ENCODE results near the gene GLE1. TPM values are rescaled to one million over a fixed set of nuclear protein-coding genes. Genes with fewer than 3 reads are reported as not detected.

Gene GLE1
- total RNA-seq, 1 experiment from 2014 or later = 27.0 TPM

- no peak for DNase-seq
- H3F3A ChIP-seq (ENCODE audit: low read length, unreplicated experiment) = no peaks in the 10 kb centered on the region
- no peaks in the 10 kb centered on the region for H4K20me1 ChIP-seq (ENCODE audit: low read length)
- no peaks in the 10 kb centered on the region for H3K4me1 ChIP-seq (ENCODE audit: insufficient read depth, low read length)
- H3K9me2 ChIP-seq (replicated peaks; ENCODE audit: low read length) = no peaks in the 10 kb centered on the region
- no peaks in the 10 kb centered on the region for H3K9me3 ChIP-seq (ENCODE audit: low read length)
- no peak overlapping the region for H3K9ac ChIP-seq (ENCODE audit: low read length)
- TF ChIP-seq EZH2phosphoT487 (IDR thresholded peaks at IDR 0.05; ENCODE audit: borderline replicate concordance, low read length) (no peak), CTCF (conservative IDR thresholded peaks at IDR 0.05; ENCODE audit: low read depth, low read length) (no peak), EZH2 (IDR thresholded peaks at IDR 0.05; ENCODE audit: low read length, unreplicated experiment) (no peak)
- CTCF ChIA-PET = no interaction called here
- no TSS peak for BruUV-seq (replicated peaks)
- H3K79me2 ChIP-seq (ENCODE audit: low read length) = no peaks in the 10 kb centered on the region
- no peak overlapping the region for H3K4me3 ChIP-seq (ENCODE audit: low read length)
- ATAC-seq = no peak
- POLR2A ChIA-PET (ENCODE audit: unreplicated experiment) = interaction anchor here (0.6 kb wide), 1 partner anchor 1562 kb away, joined by 3 read pairs; no protein-coding TSS in a partner anchor
- H2AFZ ChIP-seq (ENCODE audit: low read length) = no peak overlapping the region
- no peaks in the 10 kb centered on the region for H3K36me3 ChIP-seq (ENCODE audit: low read depth, low read length)
- H3K4me2 ChIP-seq (ENCODE audit: low read length) = no peak overlapping the region
- no peak overlapping the region for H3K27ac ChIP-seq (ENCODE audit: low read length)
- no peaks in the 10 kb centered on the region for H3K27me3 ChIP-seq (ENCODE audit: low read length)
- intact Hi-C loops (cut with micrococcal nuclease) = no loop called here
Measured at GRCh38 chr9:128521956-128522355, 17.4 kb downstream of the GLE1 start.

DNA sequence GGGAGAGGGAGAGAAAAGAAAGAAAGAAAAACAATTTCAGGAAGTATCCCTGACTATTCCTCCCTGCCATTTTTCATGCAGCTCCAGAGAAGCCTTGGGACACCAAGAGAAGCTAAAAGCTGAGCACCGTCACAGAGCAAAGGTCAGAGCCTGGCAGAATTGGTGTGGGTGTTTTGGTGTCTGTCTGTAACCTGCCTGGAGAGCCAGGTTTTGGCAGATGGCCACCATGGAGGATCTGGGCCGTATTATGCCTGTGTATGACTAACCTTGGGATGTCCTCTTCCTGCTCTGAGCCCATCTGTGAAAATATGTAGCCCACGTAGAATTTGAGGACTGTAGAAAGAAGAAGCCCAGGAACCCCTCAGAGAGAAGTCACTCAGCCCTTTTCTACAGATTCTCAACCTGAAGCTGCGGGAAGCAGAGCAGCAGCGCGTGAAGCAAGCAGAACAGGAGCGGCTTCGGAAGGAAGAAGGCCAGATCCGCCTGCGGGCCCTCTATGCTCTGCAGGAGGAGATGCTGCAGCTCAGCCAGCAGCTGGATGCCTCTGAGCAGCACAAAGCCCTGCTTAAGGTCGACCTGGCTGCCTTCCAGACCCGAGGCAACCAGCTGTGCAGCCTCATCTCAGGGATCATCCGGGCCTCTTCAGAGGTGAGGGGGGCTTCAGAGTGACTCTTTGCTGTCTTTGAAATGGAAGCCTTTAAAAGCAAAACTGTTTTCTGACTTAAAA, 18.8 kb downstream of the GLE1 start:
- Histone ChIP-seq H3K27me3 (ENCODE audit: low read length) (no peaks in the 10 kb centered on the region), H3K9ac (ENCODE audit: low read length) (no peak overlapping the region), H4K20me1 (ENCODE audit: low read length) (no peaks in the 10 kb centered on the region), H3K4me2 (ENCODE audit: low read length) (no peak overlapping the region), H3K4me1 (ENCODE audit: insufficient read depth, low read length) (no peaks in the 10 kb centered on the region), H3K9me2 (replicated peaks; ENCODE audit: low read length) (no peaks in the 10 kb centered on the region), H3K79me2 (ENCODE audit: low read length) (no peaks in the 10 kb centered on the region), H3F3A (ENCODE audit: low read length, unreplicated experiment) (no peaks in the 10 kb centered on the region), H3K27ac (ENCODE audit: low read length) (no peak overlapping the region), H3K9me3 (ENCODE audit: low read length) (no peaks in the 10 kb centered on the region), H2AFZ (ENCODE audit: low read length) (no peak overlapping the region), H3K4me3 (ENCODE audit: low read length) (no peak overlapping the region), H3K36me3 (ENCODE audit: low read depth, low read length) (no peaks in the 10 kb centered on the region)
- ChIA-PET POLR2A (ENCODE audit: unreplicated experiment) (no interaction called here), CTCF (no interaction called here)
- ATAC-seq (no peak), DNase-seq (no peak)
- TF ChIP-seq CTCF (conservative IDR thresholded peaks at IDR 0.05; ENCODE audit: low read depth, low read length) (no peak), EZH2 (IDR thresholded peaks at IDR 0.05; ENCODE audit: low read length, unreplicated experiment) (no peak), EZH2phosphoT487 (IDR thresholded peaks at IDR 0.05; ENCODE audit: borderline replicate concordance, low read length) (no peak)
- no TSS peak for BruUV-seq (replicated peaks)
- intact Hi-C loops (cut with micrococcal nuclease) = no loop called here

- Histone ChIP-seq H3K4me1 (ENCODE audit: insufficient read depth, low read length) (peaks cover 12% of the 10 kb centered on the region), H3K9ac (ENCODE audit: low read length) (no peak overlapping the region), H3K9me3 (ENCODE audit: low read length) (no peaks in the 10 kb centered on the region), H3K27ac (ENCODE audit: low read length) (no peak overlapping the region), H4K20me1 (ENCODE audit: low read length) (no peaks in the 10 kb centered on the region), H3K4me2 (ENCODE audit: low read length) (no peak overlapping the region), H3K79me2 (ENCODE audit: low read length) (no peaks in the 10 kb centered on the region), H2AFZ (ENCODE audit: low read length) (no peak overlapping the region), H3K36me3 (ENCODE audit: low read depth, low read length) (no peaks in the 10 kb centered on the region), H3K9me2 (replicated peaks; ENCODE audit: low read length) (no peaks in the 10 kb centered on the region), H3K27me3 (ENCODE audit: low read length) (no peaks in the 10 kb centered on the region), H3K4me3 (ENCODE audit: low read length) (no peak overlapping the region), H3F3A (ENCODE audit: low read length, unreplicated experiment) (no peaks in the 10 kb centered on the region)
- ChIA-PET CTCF (no interaction called here), POLR2A (ENCODE audit: unreplicated experiment) (no interaction called here)
- no TSS peak for BruUV-seq (replicated peaks)
- DNase-seq (no peak), ATAC-seq (no peak; the same call in 1 of the 2 replicates)
- intact Hi-C loops (cut with micrococcal nuclease) = no loop called here
- no peak for TF ChIP-seq EZH2phosphoT487 (IDR thresholded peaks at IDR 0.05; ENCODE audit: borderline replicate concordance, low read length)
- no peak for TF ChIP-seq EZH2 (IDR thresholded peaks at IDR 0.05; ENCODE audit: low read length, unreplicated experiment)
- no peak for TF ChIP-seq CTCF (conservative IDR thresholded peaks at IDR 0.05; ENCODE audit: low read depth, low read length)
Measured at GRCh38 chr9:128526720-128527119, 22.2 kb downstream of the GLE1 start.
